Hepatocyte (in vitro differentiated cells): Measurements from ENCODE around the gene POTEG. TPM values are rescaled to one million over a fixed set of nuclear protein-coding genes. Genes with fewer than 3 reads are reported as not detected.
A peak's percentile ranks its signal among the peaks of the same experiment; 100 is the strongest.
"Not testable (repeated sequence)": the region's sequence is repeated elsewhere in the genome, so short reads cannot be mapped to it uniquely, and the experiment has no call there.

Experiments
- DNase-seq: peaks from one replicate; pipeline ENCODE4 v3.0.0-alpha.2; 2016; ENCODE audit warnings: low spot score
- H2AFZ ChIP-seq: fragments of 200-600 bp; sonication (generic); 2 replicates; pipeline ENCODE4 v1.6.0; 2016; ENCODE audit warnings: antibody characterized with exemption, mild to moderate bottlenecking
- H3K27ac ChIP-seq: fragments of 200-600 bp; sonication (generic); 2 replicates; pipeline ENCODE4 v1.5.1; 2016; ENCODE audit warnings: mild to moderate bottlenecking
- H3K27me3 ChIP-seq: fragments of 200-600 bp; sonication (generic); 2 replicates; pipeline ENCODE4 v1.6.1; 2016
- H3K36me3 ChIP-seq: fragments of 200-600 bp; sonication (generic); replicated peaks from 2 replicates; pipeline ENCODE4 v1.5.1; 2016; ENCODE audit warnings: low read depth; ENCODE audit not compliant: insufficient read depth
- H3K4me1 ChIP-seq: fragments of 200-600 bp; sonication (generic); 2 replicates; pipeline ENCODE4 v1.5.1; 2016; ENCODE audit warnings: mild to moderate bottlenecking, moderate library complexity; ENCODE audit not compliant: insufficient read depth
- H3K4me2 ChIP-seq: fragments of 200-600 bp; sonication (generic); 2 replicates; pipeline ENCODE4 v1.6.0; 2016
- H3K4me3 ChIP-seq: fragments of 200-600 bp; sonication (generic); 2 replicates; pipeline ENCODE4 v1.5.1; 2016; ENCODE audit warnings: mild to moderate bottlenecking
- H3K79me2 ChIP-seq: fragments of 200-600 bp; sonication (generic); 2 replicates; pipeline ENCODE4 v1.6.0; 2017; ENCODE audit warnings: mild to moderate bottlenecking
- H3K9me2 ChIP-seq: fragments of 200-600 bp; sonication (generic); replicated peaks from 2 replicates; pipeline ENCODE4 v1.6.0; 2017; ENCODE audit warnings: mild to moderate bottlenecking; ENCODE audit not compliant: insufficient read depth
- H3K9me3 ChIP-seq: fragments of 200-600 bp; sonication (generic); 2 replicates; pipeline ENCODE4 v1.5.1; 2016; ENCODE audit warnings: low read depth, mild to moderate bottlenecking
- H4K20me1 ChIP-seq: fragments of 200-600 bp; sonication (generic); 2 replicates; pipeline ENCODE4 v1.6.0; 2016; ENCODE audit warnings: mild to moderate bottlenecking; ENCODE audit not compliant: insufficient read depth, poor library complexity, severe bottlenecking
- WGBS: methylation state at CpG from one replicate; pipeline ENCODE4 v1.1.6; 2016; ENCODE audit warnings: low lambda C conversion rate; ENCODE audit errors: missing lambda C conversion rate; 5-methylcytosine and 5-hydroxymethylcytosine counted together
- polyA plus RNA-seq: library from polyadenylated mRNA; unstranded; fragments of >200 nt; fragmentation: Nextera tagmentation; extraction: Ambion mirVana; gene quantifications from 2 replicates; pipeline ENCODE4 v1.2.1, GENCODE V29; 2016
- total RNA-seq: library from RNA; depleted of rRNA; stranded (reverse); fragments of >200 nt; gene quantifications from 2 replicates; pipeline ENCODE4 v1.2.3, GENCODE V29; 2014

The POTEG gene
- total RNA-seq: not detected in 2 replicates
- not detected in 2 replicates for polyA plus RNA-seq

GRCh38 chr14:19434241-19434640 is at the start of gene POTEG:
POTEG (minus strand) TSS chr14:19434341; CDS start chr14:19434289, 52 bp downstream.
- not testable (repeated sequence) for DNase-seq, H3K79me2 ChIP-seq, H3K4me2 ChIP-seq, H3K4me1 ChIP-seq, H3K9me2 ChIP-seq, H2AFZ ChIP-seq, H4K20me1 ChIP-seq, H3K27me3 ChIP-seq, H3K36me3 ChIP-seq, H3K9me3 ChIP-seq, H3K27ac ChIP-seq, H3K4me3 ChIP-seq
- WGBS: 86% methylated on average over 3 of the region's 12 CpGs

- not testable (repeated sequence) for H3K36me3 ChIP-seq, H3K9me3 ChIP-seq, H3K4me1 ChIP-seq, H3K27ac ChIP-seq, H3K4me2 ChIP-seq, H4K20me1 ChIP-seq, H2AFZ ChIP-seq, H3K4me3 ChIP-seq, H3K79me2 ChIP-seq, H3K9me2 ChIP-seq, H3K27me3 ChIP-seq, DNase-seq
- WGBS: 92% methylated on average over 13 of the region's 16 CpGs
Observed at GRCh38 chr14:19482093-19482492, 48.0 kb upstream of the POTEG start.

DNA sequence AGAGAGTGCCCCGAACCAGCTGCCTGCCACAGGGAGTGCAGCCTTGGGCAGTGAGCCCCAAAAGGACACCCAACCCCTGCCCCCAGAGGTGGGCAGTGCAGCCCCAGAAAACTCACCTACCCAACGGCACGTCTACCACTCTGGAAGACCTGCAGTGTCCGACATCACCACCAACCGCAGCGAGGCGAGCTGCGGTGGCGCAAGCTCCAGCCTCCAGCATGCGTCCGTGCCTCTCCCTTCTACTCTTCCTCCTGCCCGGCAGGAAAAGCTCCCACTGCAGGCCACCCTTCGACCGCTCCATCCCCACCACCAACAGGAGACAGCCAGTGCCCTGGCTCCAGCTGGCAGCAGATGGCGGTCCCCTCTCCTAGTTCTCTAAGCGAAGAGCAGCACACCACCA is 47.3 kb upstream of the POTEG start:
- not testable (repeated sequence) for DNase-seq, H3K27me3 ChIP-seq, H3K4me1 ChIP-seq, H3K79me2 ChIP-seq, H3K4me3 ChIP-seq, H3K27ac ChIP-seq, H4K20me1 ChIP-seq, H2AFZ ChIP-seq, H3K9me3 ChIP-seq, H3K9me2 ChIP-seq, H3K36me3 ChIP-seq, H3K4me2 ChIP-seq
- 72% methylated on average over 5 of the region's 16 CpGs for WGBS

GRCh38 chr14:19480491-19480890 is 46.4 kb upstream of the POTEG start:
- H3K36me3 ChIP-seq, DNase-seq, H2AFZ ChIP-seq, H4K20me1 ChIP-seq, H3K4me1 ChIP-seq, H3K4me3 ChIP-seq, H3K79me2 ChIP-seq, H3K27ac ChIP-seq, H3K27me3 ChIP-seq, H3K9me2 ChIP-seq, H3K4me2 ChIP-seq, H3K9me3 ChIP-seq: not testable (repeated sequence)
- WGBS: no CpG with 5 or more reads among the region's 5 CpGs

- H3K4me2 ChIP-seq, H3K9me2 ChIP-seq, H3K27me3 ChIP-seq, H3K36me3 ChIP-seq, H2AFZ ChIP-seq, H3K4me1 ChIP-seq, H3K27ac ChIP-seq, H3K79me2 ChIP-seq, H4K20me1 ChIP-seq, H3K4me3 ChIP-seq, H3K9me3 ChIP-seq: not testable (repeated sequence)
- DNase-seq: peak; percentile 0
- WGBS: 63% methylated on average over 6 of the region's 6 CpGs
Observed at GRCh38 chr14:19445761-19446160, 11.6 kb upstream of the POTEG start.

DNA sequence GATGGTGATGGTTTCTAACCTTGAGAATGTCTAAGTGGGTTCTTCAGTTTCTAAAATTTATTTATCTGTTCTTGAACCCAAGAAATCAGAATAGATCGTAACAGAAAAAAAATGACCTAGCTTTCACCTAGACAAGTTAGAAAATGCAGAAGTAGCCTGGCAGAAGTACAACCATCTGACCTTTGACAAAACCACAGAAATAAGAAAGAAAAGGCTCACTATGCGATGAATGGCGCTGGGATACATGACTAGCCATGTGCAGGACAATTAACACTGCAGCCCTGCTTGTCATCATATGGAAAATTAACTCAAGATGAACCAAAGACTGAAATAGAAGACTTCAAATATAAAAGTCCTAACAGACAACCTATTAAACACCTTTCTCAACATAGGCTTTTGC is 5.7 kb upstream of the POTEG start:
- not testable (repeated sequence) for H2AFZ ChIP-seq, H3K4me2 ChIP-seq, H3K36me3 ChIP-seq, H3K9me3 ChIP-seq, H4K20me1 ChIP-seq, H3K79me2 ChIP-seq, H3K4me3 ChIP-seq, H3K4me1 ChIP-seq, DNase-seq, H3K27ac ChIP-seq, H3K9me2 ChIP-seq, H3K27me3 ChIP-seq
- WGBS: 44% methylated on average over 2 of the region's 3 CpGs

DNA sequence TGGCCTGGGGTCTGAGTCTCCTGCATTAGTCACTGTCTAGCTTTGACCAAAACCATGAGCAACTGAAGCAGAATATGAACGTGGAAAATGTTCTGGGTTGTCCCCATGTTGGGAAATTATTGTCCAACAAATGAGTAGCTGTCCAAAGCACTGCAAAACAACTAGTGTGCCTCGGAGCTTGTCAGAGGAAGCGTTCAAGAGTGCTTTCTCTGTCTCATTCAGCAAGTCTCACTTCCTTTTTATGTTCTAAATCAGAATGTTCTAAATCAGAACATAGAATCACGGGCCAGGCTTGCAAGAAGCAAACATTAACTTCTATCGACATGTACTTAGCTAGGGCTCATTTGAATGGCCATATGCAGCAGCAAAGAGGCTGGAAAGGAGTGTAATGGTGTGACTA is 5.1 kb upstream of the POTEG start:
- H4K20me1 ChIP-seq, H3K9me3 ChIP-seq, H3K4me1 ChIP-seq, H3K27ac ChIP-seq, H3K79me2 ChIP-seq, H3K4me2 ChIP-seq, H3K9me2 ChIP-seq, DNase-seq, H3K27me3 ChIP-seq, H3K4me3 ChIP-seq, H2AFZ ChIP-seq, H3K36me3 ChIP-seq: not testable (repeated sequence)
- WGBS: 13% methylated on average over 3 of the region's 5 CpGs

DNA sequence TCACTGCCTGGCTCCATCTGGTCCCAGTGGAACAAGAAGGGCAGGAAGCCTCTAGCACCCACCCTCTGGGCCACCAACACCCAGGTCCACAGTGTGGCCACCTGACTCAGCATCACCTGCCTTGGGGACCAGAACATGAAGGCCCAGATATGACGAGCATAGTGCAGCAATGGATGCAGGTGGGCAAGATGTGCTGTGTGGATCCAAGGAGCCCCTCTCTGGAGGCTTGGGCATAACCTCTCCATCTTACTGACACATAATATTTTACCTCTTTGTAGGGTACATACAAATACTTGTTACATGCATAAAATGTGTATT is 2.9 kb upstream of the POTEG start:
- H3K9me2 ChIP-seq, H3K36me3 ChIP-seq: not testable (repeated sequence)

GRCh38 chr14:19436311-19437125 is 2.4 kb upstream of the POTEG start:
- not testable (repeated sequence) for H3K27me3 ChIP-seq, H3K4me1 ChIP-seq, H3K27ac ChIP-seq, H2AFZ ChIP-seq, H4K20me1 ChIP-seq, DNase-seq, H3K36me3 ChIP-seq, H3K9me2 ChIP-seq, H3K9me3 ChIP-seq, H3K4me3 ChIP-seq, H3K4me2 ChIP-seq, H3K79me2 ChIP-seq
- WGBS: 79% methylated on average over 2 of the region's 8 CpGs

More for the DNA sequence above, 2.9 kb upstream of the POTEG start:
- not testable (repeated sequence) for DNase-seq, H3K9me3 ChIP-seq, H3K27me3 ChIP-seq, H3K4me2 ChIP-seq, H3K79me2 ChIP-seq, H3K4me1 ChIP-seq, H2AFZ ChIP-seq, H4K20me1 ChIP-seq, H3K27ac ChIP-seq, H3K4me3 ChIP-seq
- WGBS: 70% methylated on average over 1 of the region's 1 CpG
